ENCODE measurements around the gene CD37. TPM values are rescaled to one million over a fixed set of nuclear protein-coding genes. Genes with fewer than 3 reads are reported as not detected.

CD37 gene
- total and polyA plus RNA-seq, 2 of the 4 experiments (the other 2 are of a cell fraction) = not detected

DNA sequence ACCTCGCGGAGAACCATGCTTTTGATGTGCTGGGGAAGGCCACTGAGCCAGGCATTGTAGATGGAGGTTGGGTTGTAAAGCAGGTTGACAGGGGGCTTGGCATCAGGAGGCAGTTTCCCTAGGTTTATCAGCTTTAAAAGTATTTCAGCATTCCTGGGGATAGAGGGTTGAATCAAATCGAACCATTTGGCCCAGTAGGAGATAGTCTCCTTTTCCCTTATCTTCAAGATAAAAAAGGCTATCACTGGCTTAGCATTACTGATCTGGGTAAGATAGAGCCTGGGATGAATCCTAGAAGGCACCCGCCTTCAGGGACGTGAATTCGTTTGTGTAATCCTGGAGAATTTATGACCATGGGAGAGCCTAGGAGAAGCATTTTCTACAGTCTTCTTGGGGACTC, 40.8 kb upstream of the CD37 start:
- no peak overlapping the region for H3K14ac ChIP-seq (replicated peaks; ENCODE audit: low read depth, low read length)
- H3K4me3 ChIP-seq (ENCODE audit: insufficient read depth, low read depth, low read length) = no peak overlapping the region
- no CpG with 5 or more reads among the region's 6 CpGs for WGBS, 2 experiments (ENCODE audit: extremely low coverage in 2 of 2, insufficient read length in 1 of 2)
- H3K36me3 ChIP-seq (ENCODE audit: control insufficient read depth, insufficient read depth, low read length) = no peaks in the 10 kb centered on the region; the same call in 1 of the 2 replicates
- no peak overlapping the region for H2BK15ac ChIP-seq (ENCODE audit: low read depth, low read length)
- dilution Hi-C loops (cut with HindIII; ENCODE audit: low sequenced_read_pairs, unreplicated experiment) = no loop called here
- no peak overlapping the region for H3K4ac ChIP-seq (ENCODE audit: low read depth, low read length)
- H3K18ac ChIP-seq (ENCODE audit: low read depth, low read length) = no peak overlapping the region
- CTCF ChIA-PET = interaction anchor here (0.6 kb wide), 1 partner anchor 32 kb away, joined by 3 read pairs; no protein-coding TSS in a partner anchor
- intact Hi-C loops (cut with micrococcal nuclease) = no loop called here
- H3K79me1 ChIP-seq (ENCODE audit: low read depth in 1 of 2, low read length in 2 of 2) = no peaks in the 10 kb centered on the region
- no peak overlapping the region for H4K91ac ChIP-seq (ENCODE audit: insufficient read depth, low read depth, low read length)
- in situ Hi-C loops (cut with MboI; ENCODE audit: low sequenced_read_pairs) = no loop called here
- DNase-seq (no peak), ATAC-seq (ENCODE audit: low read depth) (no peak)
- no peak overlapping the region for H2AK5ac ChIP-seq (ENCODE audit: low read depth, low read length)
- H3K56ac ChIP-seq (ENCODE audit: extremely low read depth, insufficient read depth, low read length) = no peak overlapping the region
- no peak overlapping the region for H4K5ac ChIP-seq (ENCODE audit: low read depth, low read length)
- H2BK5ac ChIP-seq (ENCODE audit: low read depth, low read length, poor library complexity, severe bottlenecking) = no peak overlapping the region
- no peak overlapping the region for H2BK120ac ChIP-seq (ENCODE audit: low read depth, low read length)
- no peaks in the 10 kb centered on the region for H3K9me3 ChIP-seq (ENCODE audit: control insufficient read depth, insufficient read depth, low read length)
- H3K9me1 ChIP-seq (ENCODE audit: insufficient read depth, low read length) = no peaks in the 10 kb centered on the region
- no peak overlapping the region for H3K9ac ChIP-seq (ENCODE audit: low read depth, low read length)
- no peak overlapping the region for H2BK20ac ChIP-seq (ENCODE audit: low read depth, low read length)
- no peaks in the 10 kb centered on the region for H3K27me3 ChIP-seq (ENCODE audit: control insufficient read depth, insufficient read depth, low read length)
- H3K27ac ChIP-seq (ENCODE audit: insufficient read depth, low read length) = no peak overlapping the region
- no peak overlapping the region for H4K8ac ChIP-seq (ENCODE audit: low read depth in 2 of 2, low read length in 2 of 2)
- no peak overlapping the region for H2AK9ac ChIP-seq (replicated peaks; ENCODE audit: low read depth, low read length, poor library complexity)
- POLR2A ChIA-PET (ENCODE audit: unreplicated experiment) = no interaction called here
- no peak overlapping the region for H3K4me2 ChIP-seq (ENCODE audit: low read depth, low read length)
- BruUV-seq (replicated peaks) = no TSS peak
- H3K23ac ChIP-seq (ENCODE audit: low read depth, low read length) = no peak overlapping the region
- H3K4me1 ChIP-seq (ENCODE audit: control insufficient read depth, insufficient read depth, low read length) = no peaks in the 10 kb centered on the region
- no peak overlapping the region for H2AFZ ChIP-seq (replicated peaks; ENCODE audit: low read length, poor library complexity)
- no peak for TF ChIP-seq MXI1 (IDR thresholded peaks at IDR 0.05; ENCODE audit: borderline replicate concordance, low read depth, low read length)
- no peak for TF ChIP-seq CHD1 (IDR thresholded peaks at IDR 0.05; ENCODE audit: low read depth, low read length)
- TF ChIP-seq POLR2A (IDR thresholded peaks at IDR 0.05; ENCODE audit: low read depth, low read length) = no peak
- no peak for TF ChIP-seq CEBPB (IDR thresholded peaks at IDR 0.05; ENCODE audit: low read depth, low read length)
- TF ChIP-seq BHLHE40 (IDR thresholded peaks at IDR 0.05; ENCODE audit: low read depth, low read length) = no peak
- TF ChIP-seq NFE2L2 (IDR thresholded peaks at IDR 0.05; ENCODE audit: low read depth, low read length) = no peak
- TF ChIP-seq, protein P1, sequence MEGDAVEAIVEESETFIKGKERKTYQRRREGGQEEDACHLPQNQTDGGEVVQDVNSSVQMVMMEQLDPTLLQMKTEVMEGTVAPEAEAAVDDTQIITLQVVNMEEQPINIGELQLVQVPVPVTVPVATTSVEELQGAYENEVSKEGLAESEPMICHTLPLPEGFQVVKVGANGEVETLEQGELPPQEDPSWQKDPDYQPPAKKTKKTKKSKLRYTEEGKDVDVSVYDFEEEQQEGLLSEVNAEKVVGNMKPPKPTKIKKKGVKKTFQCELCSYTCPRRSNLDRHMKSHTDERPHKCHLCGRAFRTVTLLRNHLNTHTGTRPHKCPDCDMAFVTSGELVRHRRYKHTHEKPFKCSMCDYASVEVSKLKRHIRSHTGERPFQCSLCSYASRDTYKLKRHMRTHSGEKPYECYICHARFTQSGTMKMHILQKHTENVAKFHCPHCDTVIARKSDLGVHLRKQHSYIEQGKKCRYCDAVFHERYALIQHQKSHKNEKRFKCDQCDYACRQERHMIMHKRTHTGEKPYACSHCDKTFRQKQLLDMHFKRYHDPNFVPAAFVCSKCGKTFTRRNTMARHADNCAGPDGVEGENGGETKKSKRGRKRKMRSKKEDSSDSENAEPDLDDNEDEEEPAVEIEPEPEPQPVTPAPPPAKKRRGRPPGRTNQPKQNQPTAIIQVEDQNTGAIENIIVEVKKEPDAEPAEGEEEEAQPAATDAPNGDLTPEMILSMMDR (conservative IDR thresholded peaks at IDR 0.05; ENCODE audit: low read depth, low read length) = no peak
- TF ChIP-seq, protein P2, sequence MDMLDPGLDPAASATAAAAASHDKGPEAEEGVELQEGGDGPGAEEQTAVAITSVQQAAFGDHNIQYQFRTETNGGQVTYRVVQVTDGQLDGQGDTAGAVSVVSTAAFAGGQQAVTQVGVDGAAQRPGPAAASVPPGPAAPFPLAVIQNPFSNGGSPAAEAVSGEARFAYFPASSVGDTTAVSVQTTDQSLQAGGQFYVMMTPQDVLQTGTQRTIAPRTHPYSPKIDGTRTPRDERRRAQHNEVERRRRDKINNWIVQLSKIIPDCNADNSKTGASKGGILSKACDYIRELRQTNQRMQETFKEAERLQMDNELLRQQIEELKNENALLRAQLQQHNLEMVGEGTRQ (IDR thresholded peaks at IDR 0.05; ENCODE audit: low read depth, low read length) = no peak
- TF ChIP-seq RCOR1 (IDR thresholded peaks at IDR 0.05; ENCODE audit: insufficient replicate concordance, low read length) = no peak
- no peak for TF ChIP-seq MAZ (IDR thresholded peaks at IDR 0.05; ENCODE audit: borderline replicate concordance, low read depth, low read length)
- H4K20me1 ChIP-seq (ENCODE audit: insufficient read depth, low read length) = no peaks in the 10 kb centered on the region
